Measurements from ENCODE around the gene TEKT5.

The TEKT5 gene

GRCh38 chr16:10642964-10643363 is 51.8 kb downstream of the TEKT5 start:
- H3K4me3 ChIP-seq (replicated peaks; ENCODE audit: low read depth, low read length) = no peak overlapping the region
- TF ChIP-seq CTCF (IDR thresholded peaks at IDR 0.05; ENCODE audit: low read depth, low read length, missing control alignments) = no peak
- DNase-seq (ENCODE audit: extremely low read depth, low read depth) = no peak

GRCh38 chr16:10641953-10642949 is 52.5 kb downstream of the TEKT5 start:
- H3K4me3 ChIP-seq (replicated peaks; ENCODE audit: low read depth, low read length) = no peak overlapping the region
- TF ChIP-seq CTCF (IDR thresholded peaks at IDR 0.05; ENCODE audit: low read depth, low read length, missing control alignments) = no peak
- DNase-seq (ENCODE audit: extremely low read depth, low read depth) = no peak

GRCh38 chr16:10641555-10641952 is 53.2 kb downstream of the TEKT5 start:
- no peak for TF ChIP-seq CTCF (IDR thresholded peaks at IDR 0.05; ENCODE audit: low read depth, low read length, missing control alignments)
- H3K4me3 ChIP-seq (replicated peaks; ENCODE audit: low read depth, low read length) = no peak overlapping the region

GRCh38 chr16:10640934-10641333 is 53.8 kb downstream of the TEKT5 start:
- DNase-seq (ENCODE audit: extremely low read depth, low read depth) = no peak
- H3K4me3 ChIP-seq (replicated peaks; ENCODE audit: low read depth, low read length) = no peak overlapping the region
- TF ChIP-seq CTCF (IDR thresholded peaks at IDR 0.05; ENCODE audit: low read depth, low read length, missing control alignments) = no peak

More at GRCh38 chr16:10641555-10641952, 53.2 kb downstream of the TEKT5 start:
- DNase-seq (ENCODE audit: extremely low read depth, low read depth) = no peak

DNA sequence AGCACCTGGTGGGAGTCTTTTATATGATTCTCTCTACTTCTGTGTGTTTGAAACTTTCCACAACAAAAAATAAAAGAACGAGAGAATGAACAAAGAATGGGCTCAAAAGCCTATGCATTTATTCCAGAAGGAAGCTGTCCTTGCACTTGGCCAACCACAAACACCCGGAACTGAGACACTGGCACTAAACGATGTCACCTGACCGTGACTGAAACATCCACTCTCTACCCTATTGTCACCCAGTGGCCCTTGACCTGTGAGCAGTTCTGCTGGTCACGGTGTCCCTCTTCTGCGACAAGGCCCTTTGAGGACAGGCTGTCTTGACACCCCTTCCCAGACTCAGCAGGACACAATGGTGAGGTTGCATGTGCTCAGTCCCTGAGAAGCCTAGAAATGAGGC is 56.6 kb downstream of the TEKT5 start:
- no peak for TF ChIP-seq CTCF (IDR thresholded peaks at IDR 0.05; ENCODE audit: low read depth, low read length, missing control alignments)

DNA sequence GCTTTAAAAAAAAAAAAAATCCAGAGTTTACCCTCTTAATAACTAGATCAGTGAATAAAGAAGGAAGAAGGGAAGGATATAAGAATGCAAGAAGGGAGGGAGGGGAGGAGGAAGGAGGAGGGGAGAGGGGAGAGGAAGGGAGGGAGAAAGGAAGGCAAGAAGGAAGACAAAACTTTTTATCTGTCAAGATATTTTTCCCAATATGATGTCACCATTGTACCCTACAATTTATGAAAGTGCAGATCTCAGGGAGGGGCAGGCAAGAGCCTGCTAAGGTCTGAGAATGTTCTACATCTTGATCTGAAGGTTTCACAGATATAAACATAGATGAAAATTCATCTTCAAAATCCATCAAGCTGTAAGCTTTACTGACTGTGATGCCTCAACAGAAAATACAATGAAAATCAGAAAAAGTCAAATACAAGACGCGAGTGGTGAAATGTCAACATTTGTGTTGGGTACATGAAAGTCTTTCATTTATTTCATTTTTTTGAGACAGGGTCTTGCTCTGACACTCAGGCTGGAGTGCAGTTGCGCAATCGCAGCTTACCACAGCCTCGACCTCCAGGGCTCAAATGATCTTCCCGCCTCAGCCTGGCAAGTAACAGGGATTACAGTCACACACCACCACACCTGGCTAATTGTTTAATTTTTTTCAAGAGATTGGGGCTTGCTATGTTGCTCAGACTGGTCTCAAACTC is 57.2 kb downstream of the TEKT5 start:
- no peak for TF ChIP-seq CTCF (IDR thresholded peaks at IDR 0.05; ENCODE audit: low read depth, low read length, missing control alignments)
- no peak for DNase-seq (ENCODE audit: extremely low read depth, low read depth)

More for the DNA sequence above, 56.6 kb downstream of the TEKT5 start:
- DNase-seq (ENCODE audit: extremely low read depth, low read depth) = no peak
- H3K4me3 ChIP-seq (replicated peaks; ENCODE audit: low read depth, low read length) = no peak overlapping the region

More for the DNA sequence above, 57.2 kb downstream of the TEKT5 start:
- H3K4me3 ChIP-seq (replicated peaks; ENCODE audit: low read depth, low read length) = no peak overlapping the region
